OCI-LY1 (cell line): ENCODE data around the gene PITPNM1.

Experiments used
- H2AFZ ChIP-seq: fragments of 200-600 bp; sonication (generic), shearing (Covaris generic); 2 replicates; pipeline ENCODE4 v1.6.0; 2014; ENCODE audit warnings: antibody characterized with exemption, mild to moderate bottlenecking, low read length
- H3F3A ChIP-seq: fragments of 200-600 bp; sonication (generic), shearing (Covaris generic); 2 replicates; pipeline ENCODE4 v1.6.0; 2014; ENCODE audit warnings: mild to moderate bottlenecking, antibody characterized with exemption, low read length, moderate library complexity; ENCODE audit not compliant: insufficient read depth
- H3K27ac ChIP-seq: fragments of 200-600 bp; sonication (generic); 2 replicates; pipeline ENCODE4 v1.5.1; 2014; ENCODE audit warnings: low read length, mixed run types, mild to moderate bottlenecking, low read depth; ENCODE audit not compliant: poor library complexity, severe bottlenecking
- H3K27me3 ChIP-seq: fragments of 200-600 bp; sonication (generic); 2 replicates; pipeline ENCODE4 v1.6.0; 2014; ENCODE audit warnings: antibody characterized with exemption, mild to moderate bottlenecking, low read length, moderate library complexity; ENCODE audit not compliant: insufficient read depth
- H3K36me3 ChIP-seq: fragments of 200-600 bp; sonication (generic); 2 replicates; pipeline ENCODE4 v1.6.1; 2014; ENCODE audit warnings: mild to moderate bottlenecking, antibody characterized with exemption, low read length, moderate library complexity, mixed read lengths; ENCODE audit not compliant: insufficient read depth
- H3K4me1 ChIP-seq: fragments of 200-600 bp; sonication (generic); 2 replicates; pipeline ENCODE4 v1.5.1; 2014; ENCODE audit warnings: mild to moderate bottlenecking, low read length, moderate library complexity; ENCODE audit not compliant: insufficient read depth, severe bottlenecking
- H3K4me2 ChIP-seq: fragments of 200-600 bp; sonication (generic), shearing (Covaris generic); 2 replicates; pipeline ENCODE4 v1.6.1; 2014; ENCODE audit warnings: low read length
- H3K4me3 ChIP-seq: fragments of 200-600 bp; sonication (generic); 2 replicates; pipeline ENCODE4 v1.5.1; 2014; ENCODE audit warnings: low read length, low read depth, mild to moderate bottlenecking, mixed read lengths; ENCODE audit not compliant: poor library complexity, severe bottlenecking
- H3K79me2 ChIP-seq: fragments of 200-600 bp; shearing (Covaris generic); 2 replicates; pipeline ENCODE4 v1.6.1; 2016; ENCODE audit warnings: mixed run types, low read length, mixed read lengths; ENCODE audit not compliant: insufficient read depth
- H3K9ac ChIP-seq: fragments of 200-600 bp; sonication (generic), shearing (Covaris generic); 2 replicates; pipeline ENCODE4 v1.6.1; 2014; ENCODE audit warnings: mild to moderate bottlenecking, low read length, mixed read lengths
- H3K9me2 ChIP-seq: fragments of 200-600 bp; sonication (generic), shearing (Covaris generic); 2 replicates; pipeline ENCODE4 v1.6.1; 2014; ENCODE audit warnings: low read depth, mild to moderate bottlenecking, low read length, mixed read lengths
- H3K9me3 ChIP-seq: fragments of 200-600 bp; shearing (Covaris generic); 2 replicates; pipeline ENCODE4 v1.6.1; 2014; ENCODE audit warnings: low read length, mixed read lengths
- H4K20me1 ChIP-seq: fragments of 200-600 bp; sonication (generic), shearing (Covaris generic); 2 replicates; pipeline ENCODE4 v1.6.0; 2016; ENCODE audit warnings: mild to moderate bottlenecking, low read length; ENCODE audit not compliant: insufficient read depth
- EZH2 ChIP-seq: fragments of 200-600 bp; sonication (generic), shearing (Covaris generic); IDR thresholded peaks from 2 replicates; pipeline ENCODE4 v1.8.0; 2017; ENCODE audit warnings: borderline replicate concordance, mixed run types, mild to moderate bottlenecking, antibody characterized with exemption, low read length, moderate library complexity, mixed read lengths
- TF ChIP-seq, protein P1 (sequence below): fragments of 200-600 bp; sonication (generic), shearing (Covaris generic); IDR thresholded peaks from 2 replicates; pipeline ENCODE4 v1.5.1; 2017; ENCODE audit warnings: mild to moderate bottlenecking, antibody characterized with exemption, low read length, moderate library complexity, mixed read lengths

The PITPNM1 gene

DNA sequence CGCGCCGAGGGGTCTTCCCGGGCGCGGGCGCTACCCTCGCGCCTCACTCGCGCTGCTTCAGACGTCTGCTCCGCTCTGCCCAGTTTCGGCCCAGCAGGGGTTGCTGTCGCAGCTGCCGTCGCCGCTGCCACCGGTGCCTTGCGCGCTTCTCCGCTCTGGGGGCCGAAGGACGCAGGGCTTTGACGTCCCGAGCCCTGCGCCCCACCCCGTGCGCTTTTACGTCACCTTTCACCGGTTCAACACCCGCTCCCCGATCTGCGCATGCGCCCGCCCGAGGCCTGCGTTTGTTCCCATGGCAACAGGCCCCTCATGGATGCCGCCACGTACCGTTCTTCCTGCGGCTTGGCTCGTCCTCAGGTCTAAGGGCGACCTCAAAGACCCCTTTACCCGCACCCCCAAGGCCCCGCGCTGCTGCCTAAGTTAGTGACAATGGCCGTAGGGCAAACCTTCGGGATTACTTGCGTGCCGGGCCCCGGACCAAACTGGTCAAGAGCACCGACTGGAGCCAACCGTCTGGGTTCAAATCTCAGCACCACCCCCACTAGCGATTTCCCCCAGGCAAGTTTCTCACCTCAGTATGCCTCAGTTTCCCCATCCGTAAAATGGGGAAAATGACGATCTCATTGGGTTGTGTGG lies 3.4 kb upstream of the PITPNM1 start:
- no peak for TF ChIP-seq EZH2
- TF ChIP-seq, protein P1, sequence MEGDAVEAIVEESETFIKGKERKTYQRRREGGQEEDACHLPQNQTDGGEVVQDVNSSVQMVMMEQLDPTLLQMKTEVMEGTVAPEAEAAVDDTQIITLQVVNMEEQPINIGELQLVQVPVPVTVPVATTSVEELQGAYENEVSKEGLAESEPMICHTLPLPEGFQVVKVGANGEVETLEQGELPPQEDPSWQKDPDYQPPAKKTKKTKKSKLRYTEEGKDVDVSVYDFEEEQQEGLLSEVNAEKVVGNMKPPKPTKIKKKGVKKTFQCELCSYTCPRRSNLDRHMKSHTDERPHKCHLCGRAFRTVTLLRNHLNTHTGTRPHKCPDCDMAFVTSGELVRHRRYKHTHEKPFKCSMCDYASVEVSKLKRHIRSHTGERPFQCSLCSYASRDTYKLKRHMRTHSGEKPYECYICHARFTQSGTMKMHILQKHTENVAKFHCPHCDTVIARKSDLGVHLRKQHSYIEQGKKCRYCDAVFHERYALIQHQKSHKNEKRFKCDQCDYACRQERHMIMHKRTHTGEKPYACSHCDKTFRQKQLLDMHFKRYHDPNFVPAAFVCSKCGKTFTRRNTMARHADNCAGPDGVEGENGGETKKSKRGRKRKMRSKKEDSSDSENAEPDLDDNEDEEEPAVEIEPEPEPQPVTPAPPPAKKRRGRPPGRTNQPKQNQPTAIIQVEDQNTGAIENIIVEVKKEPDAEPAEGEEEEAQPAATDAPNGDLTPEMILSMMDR = no peak
- Histone ChIP-seq H3K9me2 (no peaks in the 10 kb centered on the region), H3K4me2 (peak overlapping the region; percentile 87), H3K27ac (peak overlapping the region; percentile 60), H3K9ac (peak overlapping the region; percentile 66), H3K79me2 (no peaks in the 10 kb centered on the region), H3K36me3 (no peaks in the 10 kb centered on the region; the same call in 1 of the 2 replicates), H3K4me3 (peak overlapping the region; percentile 81), H4K20me1 (no peaks in the 10 kb centered on the region), H3K27me3 (no peaks in the 10 kb centered on the region), H3F3A (0 out of 2 replicates have a peak, but pooled peaks cover 3% of the 10 kb centered on the region), H2AFZ (no peak overlapping the region), H3K4me1 (peaks cover 34% of the 10 kb centered on the region), H3K9me3 (no peaks in the 10 kb centered on the region)

GRCh38 chr11:67507864-67508485 lies 2.8 kb upstream of the PITPNM1 start, which contains the start of gene CDK2AP2:
CDK2AP2 (minus strand) TSS chr11:67508162; CDS start chr11:67508082, 80 bp downstream.
- Histone ChIP-seq H3K27ac (peak within 1 kb of the TSS; percentile 89), H3K9me3 (no peaks in the 10 kb centered on the region), H3K4me3 (peak within 1 kb of the TSS; percentile 81), H3K9ac (peak within 1 kb of the TSS; percentile 67), H3K4me2 (peak within 1 kb of the TSS; percentile 99), H2AFZ (no peak within 1 kb of the TSS), H3F3A (0 out of 2 replicates have a peak, but pooled peaks cover 3% of the 10 kb centered on the region), H4K20me1 (no peaks in the 10 kb centered on the region), H3K79me2 (no peaks in the 10 kb centered on the region), H3K9me2 (no peaks in the 10 kb centered on the region), H3K27me3 (no peaks in the 10 kb centered on the region), H3K4me1 (peaks cover 35% of the 10 kb centered on the region), H3K36me3 (no peaks in the 10 kb centered on the region; the same call in 1 of the 2 replicates)
- no peak for TF ChIP-seq EZH2
- TF ChIP-seq, protein P1 = no peak

GRCh38 chr11:67507242-67507863 lies 2.2 kb upstream of the PITPNM1 start:
- peak overlapping the region; percentile 89 for H3K27ac ChIP-seq
- H3K4me2 ChIP-seq = peak overlapping the region; percentile 99
- H3K79me2 ChIP-seq = no peaks in the 10 kb centered on the region
- no peaks in the 10 kb centered on the region for H4K20me1 ChIP-seq
- peak overlapping the region; percentile 67 for H3K9ac ChIP-seq
- no peaks in the 10 kb centered on the region for H3K9me3 ChIP-seq
- no peaks in the 10 kb centered on the region for H3K9me2 ChIP-seq
- H3K27me3 ChIP-seq = no peaks in the 10 kb centered on the region
- H3F3A ChIP-seq = 0 out of 2 replicates have a peak, but pooled peaks cover 3% of the 10 kb centered on the region
- H3K4me3 ChIP-seq = peak overlapping the region; percentile 81
- peaks cover 3% of the 10 kb centered on the region; the same call in 1 of the 2 replicates for H3K36me3 ChIP-seq
- peaks cover 35% of the 10 kb centered on the region for H3K4me1 ChIP-seq
- no peak overlapping the region for H2AFZ ChIP-seq
- TF ChIP-seq, protein P1 = no peak
- no peak for TF ChIP-seq EZH2
